CD8-positive, alpha-beta memory T cell (primary cell): ENCODE measurements around the gene AK1. TPM values are rescaled to one million over a fixed set of nuclear protein-coding genes. Genes with fewer than 3 reads are reported as not detected.

ENCODE experiments used
- CTCF ChIA-PET: fragments of 350-600 bp; sonication (Branson Sonifier 250); formaldehyde crosslinking; loops from one replicate; lab custom pipeline; 2021; ENCODE audit warnings: antibody characterized with exemption; lab: Charles Lee
- POLR2A ChIA-PET: fragments of 350-600 bp; sonication (Branson Sonifier 250); formaldehyde crosslinking; loops from one replicate; lab custom pipeline; 2021; ENCODE audit warnings: antibody characterized with exemption; lab: Charles Lee
- DNase-seq, 5 donors: peaks; one replicate each; pipeline versions ENCODE4 v3.0.0 to v3.0.0-alpha.2; 2020 to 2022; ENCODE audit warnings: mixed read lengths in 1 of 5
- H3K27ac ChIP-seq: one replicate; pipeline ENCODE4 v1.7.0; 2013; ENCODE audit warnings: low read depth, mild to moderate bottlenecking, low read length, moderate library complexity
- H3K27me3 ChIP-seq: 2 replicates; pipeline ENCODE4 v1.7.0; 2013; ENCODE audit warnings: low read length, mild to moderate bottlenecking; ENCODE audit not compliant: insufficient read depth, poor library complexity, severe bottlenecking
- H3K36me3 ChIP-seq: 2 replicates; pipeline ENCODE4 v1.7.0; 2013; ENCODE audit warnings: mild to moderate bottlenecking, low read length, moderate library complexity; ENCODE audit not compliant: insufficient read depth
- H3K4me1 ChIP-seq: 2 replicates; pipeline ENCODE4 v1.7.0; 2013; ENCODE audit warnings: mild to moderate bottlenecking, low read length, moderate library complexity; ENCODE audit not compliant: insufficient read depth
- H3K4me3 ChIP-seq: 2 replicates; pipeline ENCODE4 v1.7.0; 2013; ENCODE audit warnings: mild to moderate bottlenecking, low read length
- H3K9me3 ChIP-seq: 2 replicates; pipeline ENCODE4 v1.7.0; 2013; ENCODE audit warnings: mild to moderate bottlenecking, low read length
- H3K27ac Mint-ChIP-seq, 8 donors: one replicate each; pipeline ENCODE4 v1.8.0; 2020 to 2021; ENCODE audit warnings: mixed read lengths in 8 of 8, mild to moderate bottlenecking in 6 of 8, inconsistent platforms in 3 of 8, moderate library complexity in 3 of 8
- H3K27me3 Mint-ChIP-seq, 2 donors: one replicate each; pipeline ENCODE4 v1.8.0; 2020 to 2021; ENCODE audit warnings: mixed read lengths in 2 of 2, mild to moderate bottlenecking in 1 of 2, moderate library complexity in 1 of 2
- H3K36me3 Mint-ChIP-seq, 3 donors: one replicate each; pipeline ENCODE4 v1.8.0; 2020 to 2021; ENCODE audit warnings: mixed read lengths in 3 of 3, inconsistent platforms in 1 of 3, mild to moderate bottlenecking in 1 of 3
- H3K4me1 Mint-ChIP-seq, 3 donors: one replicate each; pipeline ENCODE4 v1.8.0; 2020 to 2021; ENCODE audit warnings: mixed read lengths in 3 of 3, inconsistent platforms in 1 of 3, mild to moderate bottlenecking in 1 of 3
- H3K4me3 Mint-ChIP-seq, 7 donors: one replicate each; pipeline ENCODE4 v1.8.0; 2020 to 2021; ENCODE audit warnings: mixed read lengths in 7 of 7, mild to moderate bottlenecking in 6 of 7, moderate library complexity in 4 of 7, inconsistent platforms in 2 of 7
- H3K9me3 Mint-ChIP-seq, 5 donors: one replicate each; pipeline ENCODE4 v1.8.0; 2020 to 2022; ENCODE audit warnings: mixed read lengths in 5 of 5, mild to moderate bottlenecking in 3 of 5, moderate library complexity in 2 of 5, inconsistent platforms in 1 of 5
- polyA plus RNA-seq: library from polyadenylated mRNA; unstranded; fragments of 300-500 nt; fragmentation: Illumina TruSeq; gene quantifications from one replicate; pipeline ENCODE4 v1.2.3, GENCODE V29; 2021
- total RNA-seq, 2 experiments: library from RNA; stranded (reverse); gene quantifications; one replicate each; pipeline ENCODE4 v1.2.3, GENCODE V29; 2021

The AK1 gene
- total and polyA plus RNA-seq, 3 experiments from 2014 or later, result 0.23 to 20.0 (median 15.8) TPM

- Mint-ChIP-seq H3K9me3 (no peaks in the 10 kb centered on the region), H3K27ac (peak overlapping the region in 5 of 8 donors; percentile 4 to 86 (median 66)), H3K36me3 (peaks cover 0 to 14% (median 0%) of the 10 kb centered on the region in 3 donors), H3K4me1 (peaks cover 4 to 14% (median 5%) of the 10 kb centered on the region in 3 donors), H3K4me3 (no peak overlapping the region), H3K27me3 (peaks cover 0 to 4% of the 10 kb centered on the region in 2 donors)
- Histone ChIP-seq H3K4me3 (no peak overlapping the region), H3K27ac (peak overlapping the region; percentile 61), H3K27me3 (no peaks in the 10 kb centered on the region), H3K4me1 (peaks cover 7% of the 10 kb centered on the region), H3K36me3 (no peaks in the 10 kb centered on the region), H3K9me3 (no peaks in the 10 kb centered on the region)
- no peak for DNase-seq
- POLR2A ChIA-PET, result no interaction called here
- CTCF ChIA-PET, result no interaction called here
Measured at GRCh38 chr9:127829205-127829906, 48.1 kb downstream of the AK1 start.

GRCh38 chr9:127828262-127829031 is 49.0 kb downstream of the AK1 start:
- Histone ChIP-seq H3K27ac (peak overlapping the region; percentile 61), H3K4me1 (peaks cover 7% of the 10 kb centered on the region), H3K9me3 (no peaks in the 10 kb centered on the region), H3K27me3 (no peaks in the 10 kb centered on the region), H3K4me3 (no peak overlapping the region), H3K36me3 (no peaks in the 10 kb centered on the region)
- Mint-ChIP-seq H3K27ac (no peak overlapping the region), H3K36me3 (peaks cover 0 to 18% (median 0%) of the 10 kb centered on the region in 3 donors), H3K9me3 (no peaks in the 10 kb centered on the region), H3K27me3 (peaks cover 0 to 4% of the 10 kb centered on the region in 2 donors), H3K4me1 (peaks cover 4 to 11% (median 5%) of the 10 kb centered on the region in 3 donors), H3K4me3 (no peak overlapping the region)
- POLR2A ChIA-PET, result interaction anchor here (1.3 kb wide), 1 partner anchor 34 kb away, joined by 3 read pairs; no protein-coding TSS in a partner anchor
- CTCF ChIA-PET, result no interaction called here
- DNase-seq, result no peak

GRCh38 chr9:127826253-127826913 is 51.1 kb downstream of the AK1 start:
- H3K4me1 ChIP-seq, result no peaks in the 10 kb centered on the region
- ChIA-PET POLR2A (interaction anchor here (0.6 kb wide), 1 partner anchor 33 kb away, joined by 4 read pairs; no protein-coding TSS in a partner anchor), CTCF (no interaction called here)
- H3K27ac ChIP-seq, result no peak overlapping the region
- no peaks in the 10 kb centered on the region for H3K27me3 ChIP-seq
- DNase-seq, result no peak
- Mint-ChIP-seq H3K4me3 (no peak overlapping the region), H3K9me3 (no peaks in the 10 kb centered on the region), H3K36me3 (peaks cover 0 to 18% (median 0%) of the 10 kb centered on the region in 3 donors), H3K4me1 (peaks cover 0 to 3% (median 0%) of the 10 kb centered on the region in 3 donors), H3K27ac (peak overlapping the region in 3 of 8 donors; percentile 22 to 59 (median 38)), H3K27me3 (peaks cover 0 to 4% of the 10 kb centered on the region in 2 donors)
- H3K36me3 ChIP-seq, result no peaks in the 10 kb centered on the region
- no peaks in the 10 kb centered on the region for H3K9me3 ChIP-seq
- H3K4me3 ChIP-seq, result no peak overlapping the region

GRCh38 chr9:127825319-127826051 is 52.0 kb downstream of the AK1 start:
- no peaks in the 10 kb centered on the region for H3K36me3 ChIP-seq
- Mint-ChIP-seq H3K27me3 (peaks cover 0 to 2% of the 10 kb centered on the region in 2 donors), H3K4me1 (no peaks in the 10 kb centered on the region), H3K4me3 (no peak overlapping the region), H3K36me3 (peaks cover 0 to 22% (median 0%) of the 10 kb centered on the region in 3 donors), H3K27ac (peak overlapping the region in 2 of 8 donors; percentile 43 to 65), H3K9me3 (no peaks in the 10 kb centered on the region)
- H3K4me3 ChIP-seq, result no peak overlapping the region
- POLR2A ChIA-PET, result no interaction called here
- no peak overlapping the region for H3K27ac ChIP-seq
- no peak for DNase-seq
- CTCF ChIA-PET, result no interaction called here
- no peaks in the 10 kb centered on the region for H3K27me3 ChIP-seq
- H3K4me1 ChIP-seq, result no peaks in the 10 kb centered on the region
- no peaks in the 10 kb centered on the region for H3K9me3 ChIP-seq

- no peak for DNase-seq
- Histone ChIP-seq H3K27ac (no peak overlapping the region), H3K27me3 (no peaks in the 10 kb centered on the region), H3K4me1 (no peaks in the 10 kb centered on the region), H3K4me3 (no peak overlapping the region), H3K9me3 (no peaks in the 10 kb centered on the region), H3K36me3 (no peaks in the 10 kb centered on the region)
- Mint-ChIP-seq H3K9me3 (no peaks in the 10 kb centered on the region), H3K4me1 (no peaks in the 10 kb centered on the region), H3K4me3 (no peak overlapping the region), H3K27me3 (no peaks in the 10 kb centered on the region), H3K36me3 (peaks cover 0 to 36% (median 2%) of the 10 kb centered on the region in 3 donors), H3K27ac (no peak overlapping the region)
- CTCF ChIA-PET, result no interaction called here
- POLR2A ChIA-PET, result interaction anchor here (0.6 kb wide), 1 partner anchor 95 kb away, joined by 3 read pairs; the partner anchor contains the start of gene ST6GALNAC4
Measured at GRCh38 chr9:127822108-127822507, 55.4 kb downstream of the AK1 start.

- Histone ChIP-seq H3K27ac (no peak overlapping the region), H3K27me3 (no peaks in the 10 kb centered on the region), H3K4me3 (no peak overlapping the region), H3K9me3 (no peaks in the 10 kb centered on the region), H3K36me3 (peaks cover 7% of the 10 kb centered on the region), H3K4me1 (no peaks in the 10 kb centered on the region)
- CTCF ChIA-PET, result no interaction called here
- peaks cover 0 to 1% of the 10 kb centered on the region in 2 donors for H3K27me3 Mint-ChIP-seq
- no peak overlapping the region for H3K4me3 Mint-ChIP-seq
- peak overlapping the region in 3 of 8 donors; percentile 21 to 36 (median 33) for H3K27ac Mint-ChIP-seq
- H3K36me3 Mint-ChIP-seq, result peaks cover 0 to 51% (median 2%) of the 10 kb centered on the region in 3 donors
- H3K4me1 Mint-ChIP-seq, result no peaks in the 10 kb centered on the region
- H3K9me3 Mint-ChIP-seq, result no peaks in the 10 kb centered on the region
- POLR2A ChIA-PET, result interaction anchor here (0.7 to 0.8 kb wide), 2 partner anchors 22 to 87 kb away, joined by 3 read pairs; no protein-coding TSS in a partner anchor
- no peak for DNase-seq
Measured at GRCh38 chr9:127818574-127818973, 58.9 kb downstream of the AK1 start.

- H3K27me3 ChIP-seq, result no peaks in the 10 kb centered on the region
- ChIA-PET POLR2A (interaction anchor here (0.6 to 0.7 kb wide), 2 partner anchors 25 to 88 kb away, joined by 3 to 5 read pairs; no protein-coding TSS in a partner anchor), CTCF (interaction anchor here (1.0 to 1.4 kb wide), 2 partner anchors 16 to 52 kb away, joined by 3 to 5 read pairs; no protein-coding TSS in a partner anchor)
- H3K4me1 ChIP-seq, result no peaks in the 10 kb centered on the region
- Mint-ChIP-seq H3K4me1 (no peaks in the 10 kb centered on the region), H3K27ac (peak overlapping the region in 1 of 8 donors; percentile 38), H3K36me3 (peaks cover 0 to 57% (median 2%) of the 10 kb centered on the region in 3 donors), H3K27me3 (peaks cover 0 to 1% of the 10 kb centered on the region in 2 donors), H3K4me3 (no peak overlapping the region), H3K9me3 (no peaks in the 10 kb centered on the region)
- peaks cover 13% of the 10 kb centered on the region for H3K36me3 ChIP-seq
- no peak for DNase-seq
- H3K9me3 ChIP-seq, result no peaks in the 10 kb centered on the region
- H3K4me3 ChIP-seq, result no peak overlapping the region
- no peak overlapping the region for H3K27ac ChIP-seq
Measured at GRCh38 chr9:127817881-127818434, 59.5 kb downstream of the AK1 start.
